ENCODE data around the gene OS9.

OS9 gene

GRCh38 chr12:57754411-57755193 is 60.7 kb downstream of the OS9 start, which contains the start of gene MARCHF9:
Gene MARCHF9 (plus strand): TSS chr12:57755103. CDS start chr12:57755529, 426 bp downstream.
- peak; percentile 28 for DNase-seq

GRCh38 chr12:57755194-57755453 is 61.2 kb downstream of the OS9 start:
- DNase-seq = no peak

- DNase-seq = no peak
Measured at GRCh38 chr12:57755454-57756372, 61.8 kb downstream of the OS9 start.

GRCh38 chr12:57756406-57757341 is 62.7 kb downstream of the OS9 start:
- peak; percentile 38 for DNase-seq

- no peak for DNase-seq
Measured at GRCh38 chr12:57757771-57758170, 63.8 kb downstream of the OS9 start.

- no peak for DNase-seq
Measured at GRCh38 chr12:57758552-57759359, 64.8 kb downstream of the OS9 start.

GRCh38 chr12:57759360-57759980 is 65.5 kb downstream of the OS9 start:
- DNase-seq = no peak

GRCh38 chr12:57760347-57760982 is 66.5 kb downstream of the OS9 start:
- DNase-seq = no peak

GRCh38 chr12:57761391-57761998 is 67.6 kb downstream of the OS9 start:
- DNase-seq = no peak

GRCh38 chr12:57762463-57762862 is 68.5 kb downstream of the OS9 start:
- DNase-seq = no peak

- no peak for DNase-seq
Measured at GRCh38 chr12:57763881-57764661, 70.1 kb downstream of the OS9 start.

- DNase-seq = no peak
Measured at GRCh38 chr12:57764662-57765002, 70.7 kb downstream of the OS9 start.

- DNase-seq = no peak
Measured at GRCh38 chr12:57765003-57765697, 71.2 kb downstream of the OS9 start.

GRCh38 chr12:57765698-57766463 is 71.9 kb downstream of the OS9 start:
- DNase-seq = no peak

- no peak for DNase-seq
Measured at GRCh38 chr12:57766464-57767304, 72.8 kb downstream of the OS9 start, which contains the start of gene CYP27B1. Gene CYP27B1 (minus strand): TSS chr12:57767078. CDS start chr12:57767041, 37 bp downstream.

- no peak for DNase-seq
Measured at GRCh38 chr12:57767305-57767698, 73.4 kb downstream of the OS9 start.

- DNase-seq = no peak
Measured at GRCh38 chr12:57767876-57768275, 73.9 kb downstream of the OS9 start.

Data from GDM1 (cell line).